Thoracic aorta (tissue), 2 donors: ENCODE results near the gene KCTD19. TPM values are rescaled to one million over a fixed set of nuclear protein-coding genes. Genes with fewer than 3 reads are reported as not detected.

Experiments
- ATAC-seq: fragments of 150-250 bp; one replicate; pipeline ENCODE4 v1.8.0; 2017; ENCODE audit warnings: low read depth; ENCODE audit not compliant: insufficient number of reproducible peaks, low FRiP score
- DNase-seq: peaks from one replicate; pipeline ENCODE4 v3.0.0-alpha.2; 2020; ENCODE audit warnings: low spot score
- H3K27ac ChIP-seq, 2 donors: fragments of 200-600 bp; sonication (generic); 1 replicate in 1 of 2; 2 replicates in 1 of 2; pipeline ENCODE4 v1.5.1; 2016; ENCODE audit warnings: mild to moderate bottlenecking in 2 of 2, moderate library complexity in 2 of 2
- H3K27me3 ChIP-seq: fragments of 200-600 bp; sonication (generic); replicated peaks from 2 replicates; pipeline ENCODE4 v1.6.0; 2016; ENCODE audit warnings: mild to moderate bottlenecking; ENCODE audit not compliant: insufficient read depth
- H3K36me3 ChIP-seq: fragments of 200-600 bp; sonication (generic); one replicate; pipeline ENCODE4 v1.5.1; 2016
- H3K4me1 ChIP-seq, 2 donors: fragments of 200-600 bp; sonication (generic); 1 replicate in 1 of 2; 2 replicates in 1 of 2; pipeline versions ENCODE4 v1.5.1 to v1.6.0; 2016; ENCODE audit warnings: low read depth in 2 of 2, mild to moderate bottlenecking in 1 of 2; ENCODE audit not compliant: control insufficient read depth in 1 of 2
- H3K4me3 ChIP-seq: fragments of 200-600 bp; sonication (generic); 2 replicates; pipeline ENCODE4 v1.5.1; 2016; ENCODE audit warnings: mild to moderate bottlenecking
- H3K9me3 ChIP-seq: fragments of 200-600 bp; sonication (generic); 2 replicates; pipeline ENCODE4 v1.5.1; 2016
- total RNA-seq, 2 donors: library from RNA; depleted of rRNA; stranded (reverse); fragments of >200 nt; gene quantifications; one replicate each; pipeline versions ENCODE4 v1.1.0 to v1.2.3, GENCODE V29; 2016
- TF ChIP-seq, protein P1 (sequence below): fragments of 200-600 bp; sonication (generic); IDR thresholded peaks from one replicate; pipeline ENCODE4 v1.5.1; 2019; ENCODE audit warnings: antibody characterized with exemption

The KCTD19 gene
- total RNA-seq, 2 donors from 2014 or later: not detected

DNA sequence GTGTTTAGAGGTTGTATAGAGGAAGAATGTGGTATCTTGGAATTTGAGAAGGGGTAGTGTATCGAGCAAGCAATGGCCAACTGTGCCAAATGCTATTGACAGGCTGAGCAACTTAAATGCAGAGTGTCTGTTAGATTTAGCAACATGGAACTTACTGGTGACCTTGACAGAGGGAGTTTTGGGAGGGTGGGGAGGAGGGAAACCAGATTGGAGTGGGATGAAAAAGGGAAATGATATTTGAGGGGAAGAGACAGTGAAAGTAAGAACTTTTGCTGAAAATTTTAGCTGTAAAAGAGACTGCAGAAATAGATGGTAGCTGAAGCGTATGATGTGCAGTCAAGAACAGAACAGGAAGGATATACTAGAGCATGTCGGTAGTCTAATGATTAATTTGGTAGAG lies 1.2 kb upstream of the KCTD19 start:
- H3K27ac ChIP-seq: no peak overlapping the region
- no peak for DNase-seq
- no peaks in the 10 kb centered on the region for H3K9me3 ChIP-seq

DNA sequence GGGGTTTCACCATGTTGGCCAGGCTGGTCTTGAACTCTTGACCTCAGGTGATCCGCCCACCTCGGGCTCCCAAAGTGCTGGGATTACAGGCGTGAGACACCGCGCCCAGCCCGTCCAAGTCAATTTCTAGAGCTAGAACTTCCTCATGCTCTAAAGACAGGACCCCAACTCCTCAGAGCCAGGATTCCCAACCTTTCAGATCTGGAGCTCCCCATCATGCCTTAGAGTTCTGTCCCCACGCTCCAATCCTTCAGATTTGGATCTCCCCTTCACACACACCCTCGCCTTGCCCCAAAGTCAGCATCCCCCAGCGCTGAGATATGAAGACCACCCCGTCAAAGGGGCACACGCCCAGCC lies 448 bp downstream of the KCTD19 start:
- H3K4me3 ChIP-seq: peak overlapping the region; percentile 64

More for the DNA sequence above, 1.2 kb upstream of the KCTD19 start:
- TF ChIP-seq, protein P1, sequence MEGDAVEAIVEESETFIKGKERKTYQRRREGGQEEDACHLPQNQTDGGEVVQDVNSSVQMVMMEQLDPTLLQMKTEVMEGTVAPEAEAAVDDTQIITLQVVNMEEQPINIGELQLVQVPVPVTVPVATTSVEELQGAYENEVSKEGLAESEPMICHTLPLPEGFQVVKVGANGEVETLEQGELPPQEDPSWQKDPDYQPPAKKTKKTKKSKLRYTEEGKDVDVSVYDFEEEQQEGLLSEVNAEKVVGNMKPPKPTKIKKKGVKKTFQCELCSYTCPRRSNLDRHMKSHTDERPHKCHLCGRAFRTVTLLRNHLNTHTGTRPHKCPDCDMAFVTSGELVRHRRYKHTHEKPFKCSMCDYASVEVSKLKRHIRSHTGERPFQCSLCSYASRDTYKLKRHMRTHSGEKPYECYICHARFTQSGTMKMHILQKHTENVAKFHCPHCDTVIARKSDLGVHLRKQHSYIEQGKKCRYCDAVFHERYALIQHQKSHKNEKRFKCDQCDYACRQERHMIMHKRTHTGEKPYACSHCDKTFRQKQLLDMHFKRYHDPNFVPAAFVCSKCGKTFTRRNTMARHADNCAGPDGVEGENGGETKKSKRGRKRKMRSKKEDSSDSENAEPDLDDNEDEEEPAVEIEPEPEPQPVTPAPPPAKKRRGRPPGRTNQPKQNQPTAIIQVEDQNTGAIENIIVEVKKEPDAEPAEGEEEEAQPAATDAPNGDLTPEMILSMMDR: no peak
- H3K36me3 ChIP-seq: no peaks in the 10 kb centered on the region
- ATAC-seq: no peak
- H3K4me1 ChIP-seq: peaks cover 5 to 8% of the 10 kb centered on the region in 2 donors
- no peak overlapping the region for H3K4me3 ChIP-seq
- H3K27me3 ChIP-seq: no peaks in the 10 kb centered on the region

DNA sequence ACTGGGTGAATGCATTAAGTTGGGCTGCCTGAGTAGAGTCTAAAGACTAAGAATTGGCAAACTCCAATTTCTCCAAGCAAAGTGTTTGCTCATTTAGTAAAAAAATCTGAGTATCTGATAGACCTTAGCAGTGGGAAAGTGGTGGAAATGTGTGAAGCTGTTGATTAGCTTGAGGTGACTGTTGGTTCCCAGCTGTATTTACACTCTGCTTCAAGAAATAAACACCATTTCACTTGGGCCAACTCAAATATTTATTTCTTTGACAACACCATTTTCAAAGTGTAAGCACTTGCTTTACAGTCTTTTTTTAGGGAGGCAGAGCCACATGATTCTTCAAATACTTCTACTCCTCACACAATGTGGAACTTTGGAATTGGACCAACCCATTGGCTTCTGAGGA lies 8.7 kb downstream of the KCTD19 start:
- Histone ChIP-seq H3K27ac (no peak overlapping the region), H3K36me3 (no peaks in the 10 kb centered on the region), H3K4me1 (no peaks in the 10 kb centered on the region), H3K27me3 (no peaks in the 10 kb centered on the region), H3K4me3 (no peak overlapping the region), H3K9me3 (no peaks in the 10 kb centered on the region)
- DNase-seq (no peak), ATAC-seq (no peak)
- TF ChIP-seq, protein P1: no peak

More for the DNA sequence above, 448 bp downstream of the KCTD19 start:
- H3K27ac ChIP-seq: no peak overlapping the region
- peaks cover 5 to 8% of the 10 kb centered on the region in 2 donors for H3K4me1 ChIP-seq
- no peak for DNase-seq
- TF ChIP-seq, protein P1: no peak
- no peaks in the 10 kb centered on the region for H3K27me3 ChIP-seq
- H3K36me3 ChIP-seq: no peaks in the 10 kb centered on the region
- no peak for ATAC-seq
- no peaks in the 10 kb centered on the region for H3K9me3 ChIP-seq

DNA sequence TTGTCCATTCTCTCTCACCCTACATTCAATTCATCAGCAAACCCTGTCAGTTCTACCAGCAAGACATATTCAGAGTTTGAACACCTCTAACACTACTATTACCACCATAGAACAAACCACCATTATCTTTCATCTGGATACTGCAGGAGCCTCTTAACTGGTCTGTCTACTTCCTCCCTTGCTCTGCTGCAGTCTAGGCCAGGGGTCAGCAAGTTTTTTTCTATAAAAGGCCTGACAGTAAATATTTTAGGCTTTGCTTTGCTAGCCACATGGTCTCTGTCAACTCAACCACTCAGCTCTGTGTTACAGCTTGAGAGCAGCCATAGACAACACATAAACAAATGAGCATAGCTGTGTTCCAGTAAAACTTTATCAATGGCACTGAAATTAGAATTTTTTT lies 13.8 kb downstream of the KCTD19 start:
- Histone ChIP-seq H3K27me3 (no peaks in the 10 kb centered on the region), H3K4me1 (peaks cover 0 to 11% of the 10 kb centered on the region in 2 donors), H3K9me3 (no peaks in the 10 kb centered on the region), H3K27ac (no peak overlapping the region), H3K36me3 (no peaks in the 10 kb centered on the region), H3K4me3 (no peak overlapping the region)
- no peak for ATAC-seq
- TF ChIP-seq, protein P1: no peak
- DNase-seq: no peak

DNA sequence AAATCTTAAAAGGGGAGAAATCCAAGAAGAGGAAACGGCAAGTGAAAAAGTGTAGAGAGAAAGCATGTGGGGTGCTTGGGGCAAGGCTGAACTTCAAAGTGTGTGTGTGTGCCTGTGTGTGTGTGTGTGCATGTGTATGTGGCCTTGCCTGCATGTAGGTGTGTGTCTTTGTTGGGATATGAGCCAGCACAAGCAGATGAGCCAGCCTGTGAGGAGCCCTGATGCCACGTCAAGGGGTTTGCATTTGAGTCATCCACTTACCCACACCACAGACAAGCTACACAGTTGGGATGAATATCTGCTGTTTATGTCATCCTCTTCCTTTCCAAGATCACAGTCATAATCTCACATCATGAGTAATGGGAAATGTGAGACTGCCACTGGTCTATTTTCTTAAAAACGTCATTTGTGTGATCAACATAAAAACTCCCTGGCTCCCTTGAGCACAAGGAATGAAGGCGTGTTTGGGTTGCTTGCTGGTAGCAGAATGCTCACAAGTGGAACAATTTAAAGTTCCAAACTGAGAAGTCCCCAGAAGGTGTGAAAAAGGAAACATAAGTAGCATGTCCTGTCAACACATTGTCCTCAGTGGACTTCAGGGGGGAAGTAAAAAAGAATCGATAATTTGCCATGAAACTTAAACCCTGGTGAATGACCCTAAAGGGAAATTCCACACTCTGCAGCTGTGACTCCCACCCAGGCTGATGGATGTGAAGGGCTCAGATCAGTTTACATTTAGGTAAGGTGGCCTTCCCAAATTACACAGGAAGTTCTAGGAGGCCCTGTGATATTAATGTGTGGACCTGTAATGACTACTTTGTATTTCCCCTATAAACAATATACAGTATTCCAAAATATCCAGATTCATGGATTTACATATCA lies 14.7 kb downstream of the KCTD19 start:
- no peaks in the 10 kb centered on the region for H3K36me3 ChIP-seq
- peak; percentile 31 for DNase-seq
- H3K9me3 ChIP-seq: no peaks in the 10 kb centered on the region
- TF ChIP-seq, protein P1: no peak
- peak; percentile 74 for ATAC-seq
- H3K4me1 ChIP-seq: peaks cover 0 to 11% of the 10 kb centered on the region in 2 donors
- H3K27me3 ChIP-seq: no peaks in the 10 kb centered on the region
- H3K27ac ChIP-seq: peak overlapping the region in 1 of 2 donors; percentile 4
- no peak overlapping the region for H3K4me3 ChIP-seq
